Smooth muscle cell of the brain vasculature (primary cell): ENCODE measurements around the gene ABCC8.

ENCODE experiments used
- DNase-seq: peaks from one replicate; pipeline ENCODE4 v3.0.0-alpha.2; 2012; ENCODE audit warnings: low read depth, low spot score

The ABCC8 gene

DNA sequence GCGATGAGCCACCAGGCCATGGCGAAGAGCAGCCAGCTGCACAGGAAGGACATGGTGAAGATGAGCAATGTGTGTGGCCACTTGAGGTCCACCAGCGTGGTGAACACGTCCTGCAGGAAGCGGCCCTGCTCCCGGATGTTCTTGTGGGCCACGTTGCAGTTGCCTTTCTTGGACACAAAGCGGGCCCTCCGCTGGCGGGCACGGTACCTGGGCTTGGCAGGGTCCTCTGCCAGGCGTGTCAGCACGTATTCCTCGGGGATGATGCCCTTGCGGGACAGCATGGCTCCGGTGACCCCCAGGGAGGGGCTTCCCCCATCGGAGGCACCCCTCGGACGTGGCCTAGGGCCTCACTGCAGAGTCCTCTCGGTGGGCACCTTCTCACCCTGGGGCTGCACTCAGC, 88.8 kb downstream of the ABCC8 start:
- DNase-seq = no peak

DNA sequence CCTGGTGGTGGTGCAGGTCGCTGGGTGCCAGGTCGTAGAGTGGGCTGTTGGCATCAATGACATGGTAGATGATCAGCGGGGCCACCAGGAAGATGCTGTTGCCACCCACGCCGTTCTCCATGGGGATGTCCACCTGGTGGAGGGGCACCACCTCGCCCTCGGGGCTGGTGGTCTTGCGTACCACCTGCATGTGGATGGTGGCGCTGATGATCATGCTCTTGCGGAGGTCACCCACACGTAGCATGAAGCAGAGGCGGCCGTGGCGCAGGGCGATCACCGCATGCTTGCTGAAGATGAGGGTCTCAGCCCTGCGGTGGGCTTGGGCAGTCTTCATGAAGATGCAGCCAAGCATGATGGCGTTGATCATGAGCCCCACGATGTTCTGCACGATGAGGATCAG, 89.4 kb downstream of the ABCC8 start:
- no peak for DNase-seq

DNA sequence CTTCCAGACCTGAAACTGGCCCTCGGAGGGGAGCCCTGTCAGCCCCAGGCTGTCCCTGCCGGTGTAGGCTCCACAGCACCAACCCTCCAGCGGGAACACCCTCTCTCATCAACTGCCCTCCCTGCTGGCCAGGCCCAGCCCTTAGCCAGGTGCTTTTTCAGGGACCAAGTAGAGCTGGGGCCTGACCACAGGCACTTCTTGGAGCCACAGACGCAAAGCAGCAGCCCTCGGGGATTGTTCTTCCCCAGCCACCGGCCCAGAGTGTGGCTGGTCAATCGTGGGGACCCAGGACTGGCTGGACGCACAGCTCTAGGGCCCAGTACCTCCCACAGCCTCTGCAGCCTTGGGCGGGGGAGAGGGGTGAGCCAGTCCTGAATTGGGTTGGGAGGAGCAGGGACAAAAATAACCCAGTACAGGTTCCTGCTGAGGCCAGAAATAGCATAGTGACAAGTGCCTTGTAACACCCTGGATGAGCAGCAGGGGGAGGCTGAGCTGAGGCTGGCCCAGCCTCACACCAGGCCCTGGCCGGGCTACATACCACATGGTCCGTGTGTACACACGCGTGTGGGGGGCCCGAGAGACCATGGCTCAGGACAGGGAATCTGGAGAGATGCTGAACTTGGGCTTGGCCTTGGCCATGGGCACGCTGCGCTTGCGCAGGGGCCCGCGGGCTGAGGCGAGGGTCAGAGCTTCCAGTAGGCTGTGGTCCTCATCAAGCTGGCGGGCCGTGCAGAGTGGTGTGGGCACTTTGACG, 90.1 kb downstream of the ABCC8 start:
- no peak for DNase-seq

DNA sequence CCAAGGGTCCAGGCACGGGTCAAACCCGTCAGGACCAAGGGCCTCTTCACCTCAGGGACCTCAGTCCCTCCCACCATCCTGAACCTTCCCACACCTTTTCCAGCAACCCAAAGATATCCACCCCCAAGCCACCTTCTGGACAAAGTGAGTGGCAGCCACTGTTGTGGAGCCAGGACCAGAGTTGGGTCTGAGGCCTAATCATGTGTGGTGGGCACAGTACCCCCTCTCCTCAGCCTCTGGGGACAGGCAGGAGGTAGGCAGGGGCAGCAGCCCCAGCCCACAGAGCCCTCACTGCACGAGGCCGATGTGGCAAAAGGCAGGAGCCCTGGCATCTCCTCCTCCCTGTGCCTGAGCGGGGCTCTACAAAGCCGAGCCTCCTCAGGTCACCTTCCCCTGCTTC, 90.7 kb downstream of the ABCC8 start:
- DNase-seq = no peak

DNA sequence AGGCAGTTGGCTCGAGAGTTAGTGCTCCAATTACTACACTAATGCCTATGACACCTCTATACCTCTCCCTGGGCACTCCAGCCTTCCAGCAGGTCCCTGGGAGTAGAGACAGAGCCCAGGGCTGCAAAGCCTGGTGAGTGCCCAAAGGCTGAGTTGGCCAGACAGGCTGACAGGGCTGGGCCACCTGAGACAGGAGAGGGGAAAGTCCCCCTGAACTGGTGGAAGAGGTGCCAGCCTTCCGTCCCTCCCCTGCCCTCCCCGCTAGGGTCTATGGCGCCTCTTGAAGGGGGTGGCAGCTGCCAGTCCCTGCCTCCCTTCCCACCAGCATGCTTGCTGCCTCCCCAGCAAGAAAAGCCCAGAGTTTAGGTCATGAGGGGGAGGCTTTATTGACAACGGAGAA, 91.2 kb downstream of the ABCC8 start:
- no peak for DNase-seq

DNA sequence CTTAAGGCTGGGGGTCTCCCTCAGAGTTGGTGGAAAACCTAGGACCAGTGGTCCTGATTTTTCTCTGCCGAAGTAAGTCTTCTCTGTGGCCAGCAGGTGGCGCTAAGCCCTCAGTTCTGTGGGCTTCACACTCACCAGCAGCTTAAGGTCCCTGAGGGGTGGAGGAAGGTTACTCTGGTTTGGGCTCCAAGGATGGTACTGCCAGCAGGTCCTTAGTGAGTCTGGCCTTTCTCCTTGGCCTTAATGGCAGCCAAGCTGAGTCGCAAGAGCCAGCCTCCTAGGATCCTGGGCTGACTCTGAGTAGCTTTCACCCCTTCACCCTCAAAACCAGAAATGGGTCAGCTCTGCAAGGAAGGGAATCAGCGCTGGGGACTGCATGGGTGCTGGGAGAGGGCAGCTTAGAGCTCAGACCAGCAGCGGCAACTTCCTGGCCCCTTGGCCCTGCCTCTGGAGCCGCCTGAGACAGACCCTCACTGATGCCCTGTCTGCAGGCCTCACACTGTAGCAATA, 92.6 kb downstream of the ABCC8 start:
- DNase-seq = peak; percentile 69

DNA sequence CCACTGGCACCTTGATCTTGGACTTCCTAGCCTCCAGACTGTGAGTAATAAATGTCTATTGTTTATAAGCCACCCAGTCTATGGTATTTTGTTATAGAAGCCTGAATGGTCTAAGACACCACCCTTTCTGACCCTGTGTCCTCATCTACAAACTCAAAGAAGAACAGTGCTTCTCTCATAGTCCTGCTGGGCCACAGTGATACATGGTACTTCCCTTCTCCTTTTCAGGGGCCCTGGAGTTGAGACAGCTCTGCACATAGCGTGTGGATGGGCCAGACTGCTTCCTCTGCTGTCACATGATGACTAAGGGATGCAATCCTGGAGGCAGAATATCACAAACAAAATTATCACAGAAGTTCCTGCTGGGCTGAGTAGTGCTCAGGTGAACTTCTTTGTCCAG, 93.2 kb downstream of the ABCC8 start:
- no peak for DNase-seq

DNA sequence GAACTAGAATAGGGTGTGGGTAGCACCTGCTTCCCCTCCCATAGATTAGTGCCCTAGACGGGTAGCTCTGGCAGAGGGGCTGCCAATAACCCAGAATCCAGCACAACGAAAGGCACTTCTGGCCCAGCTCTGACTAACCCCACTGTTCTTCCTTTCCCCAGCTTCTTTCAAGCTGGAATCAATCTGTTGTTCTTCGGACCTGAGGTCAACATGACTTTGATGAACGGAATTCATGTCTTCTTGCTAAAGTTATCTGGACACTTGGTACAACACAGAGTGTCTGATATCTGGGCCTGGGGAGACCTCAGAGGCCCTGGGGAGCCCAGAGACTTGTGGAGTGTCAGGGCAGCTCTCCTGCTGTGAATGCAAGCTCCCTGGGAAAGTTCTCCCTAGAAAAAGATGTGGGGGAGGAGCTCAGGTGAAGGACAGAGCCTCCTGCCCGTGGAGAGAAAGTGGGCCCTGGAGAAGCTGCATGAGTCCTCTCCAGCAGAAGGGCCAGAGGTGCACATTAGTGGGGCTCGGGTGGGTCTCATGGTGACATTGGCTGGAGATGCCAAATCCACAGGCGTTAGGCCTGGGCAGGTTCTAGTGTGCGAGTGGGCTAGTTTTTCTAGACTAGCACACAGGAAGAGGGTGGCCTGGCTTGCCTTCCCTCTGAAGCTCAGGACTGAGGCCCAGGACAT, 94.5 kb downstream of the ABCC8 start:
- no peak for DNase-seq

DNA sequence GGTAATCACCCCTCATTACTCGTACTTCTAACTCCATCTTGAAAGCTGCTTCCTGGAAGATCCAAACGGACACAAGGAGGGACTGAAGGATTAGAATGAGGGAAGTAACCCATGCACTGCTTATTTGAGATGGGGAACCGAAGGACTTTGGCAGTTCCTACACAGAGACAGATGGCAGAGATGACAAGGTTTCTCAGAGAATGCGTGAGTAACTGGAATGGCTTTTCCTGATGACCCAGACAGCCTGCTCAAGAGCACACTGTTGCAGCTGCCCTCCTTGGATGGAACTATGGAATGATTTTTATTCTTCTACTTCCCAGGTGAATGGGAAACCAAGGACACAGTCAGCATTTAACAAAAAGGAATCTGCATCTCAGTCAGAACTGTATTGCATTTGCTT, 95.5 kb downstream of the ABCC8 start:
- no peak for DNase-seq

DNA sequence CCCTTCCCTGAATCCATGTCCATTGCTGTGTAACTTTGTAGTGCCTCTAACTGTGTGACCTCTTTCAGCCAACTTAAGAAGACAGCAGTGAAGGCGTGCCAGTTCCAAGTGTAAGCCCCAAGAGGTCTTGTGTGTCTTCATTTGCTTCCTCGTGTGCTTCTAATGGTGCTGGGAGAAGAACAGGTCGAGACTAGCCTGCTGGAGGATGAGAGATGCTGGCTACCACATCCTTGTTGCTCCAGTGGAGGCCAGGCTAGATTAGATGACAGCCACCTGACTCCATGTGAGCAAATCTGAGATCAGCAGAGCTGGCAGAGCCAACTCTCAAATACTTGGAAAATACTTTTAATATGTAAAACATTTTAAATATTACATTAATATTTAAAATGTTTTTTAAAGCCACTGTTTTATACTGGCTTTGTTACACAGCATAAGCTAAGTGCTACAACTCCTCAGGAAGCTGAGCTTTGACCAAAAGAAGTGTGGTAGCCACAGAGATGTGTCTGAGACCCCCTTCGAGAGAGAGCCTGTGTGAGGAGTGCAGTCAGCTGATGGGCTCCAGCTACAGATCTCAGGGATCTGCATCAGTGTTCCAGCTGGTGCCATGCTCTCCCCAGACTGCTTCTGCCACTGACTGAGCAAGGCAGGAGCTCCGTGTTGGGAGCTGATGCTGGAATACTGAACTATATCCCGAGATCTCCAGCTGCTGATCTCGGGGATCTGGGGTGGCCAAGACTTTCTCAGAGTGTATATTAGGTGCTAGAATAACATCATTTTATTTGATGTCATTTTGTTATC, 97.1 kb downstream of the ABCC8 start:
- DNase-seq = no peak

DNA sequence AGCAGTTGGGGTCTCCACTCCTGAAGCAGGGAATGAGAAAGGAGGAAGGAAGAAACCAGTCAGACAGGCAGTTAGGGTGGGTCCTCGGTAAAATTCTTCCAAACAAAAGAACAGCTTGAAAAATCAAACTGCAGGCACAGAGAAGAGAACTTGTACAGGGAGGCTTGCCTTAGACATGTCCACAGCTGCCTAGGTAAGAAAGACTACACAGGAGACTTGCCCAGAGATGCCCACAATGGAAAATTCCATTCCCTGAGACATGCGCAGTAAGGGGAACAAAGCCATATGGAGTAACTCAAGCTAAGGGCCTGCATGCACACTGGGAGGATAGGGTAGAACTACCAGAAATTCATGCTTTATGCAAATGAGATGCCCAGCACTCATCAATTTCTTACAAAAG, 98.0 kb downstream of the ABCC8 start:
- DNase-seq = no peak

DNA sequence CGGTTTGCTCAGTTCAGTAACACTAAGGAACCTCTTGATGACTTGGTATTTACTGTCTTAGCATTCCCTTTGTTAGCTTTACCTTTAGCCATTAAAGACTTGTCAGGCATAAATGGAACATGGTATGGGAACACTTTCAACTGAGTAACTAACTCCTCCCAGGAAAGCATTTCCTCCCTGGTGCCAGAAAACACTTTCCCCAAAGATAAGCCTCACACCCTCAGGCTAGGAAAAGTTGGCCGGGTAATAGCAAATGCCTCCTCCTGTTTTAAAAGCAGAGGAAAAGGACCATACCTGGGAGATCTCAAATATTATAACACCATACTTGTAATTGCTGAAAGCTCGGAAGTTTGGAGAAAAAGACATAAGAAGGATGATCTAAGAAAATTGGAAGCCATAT, 100.2 kb downstream of the ABCC8 start:
- DNase-seq = no peak

DNA sequence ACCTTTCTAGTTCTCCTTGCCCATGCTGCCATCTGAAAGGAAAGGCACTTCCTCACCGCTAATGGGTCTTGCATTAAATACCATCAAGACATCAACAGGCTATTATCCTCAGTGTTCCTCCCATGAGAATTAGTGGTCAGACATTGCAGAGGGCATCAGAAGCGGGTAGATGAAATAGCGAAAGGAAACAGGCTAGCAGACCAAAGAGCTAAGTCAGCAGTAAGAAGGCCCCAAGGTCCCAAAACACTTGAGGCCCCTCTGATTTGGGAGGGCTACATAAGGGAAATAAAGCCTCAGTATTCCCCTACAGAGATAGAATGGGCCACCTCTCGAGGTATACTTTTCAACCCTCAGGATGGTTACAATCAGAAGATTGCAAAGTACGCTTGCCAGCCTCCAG, 101.1 kb downstream of the ABCC8 start:
- no peak for DNase-seq

DNA sequence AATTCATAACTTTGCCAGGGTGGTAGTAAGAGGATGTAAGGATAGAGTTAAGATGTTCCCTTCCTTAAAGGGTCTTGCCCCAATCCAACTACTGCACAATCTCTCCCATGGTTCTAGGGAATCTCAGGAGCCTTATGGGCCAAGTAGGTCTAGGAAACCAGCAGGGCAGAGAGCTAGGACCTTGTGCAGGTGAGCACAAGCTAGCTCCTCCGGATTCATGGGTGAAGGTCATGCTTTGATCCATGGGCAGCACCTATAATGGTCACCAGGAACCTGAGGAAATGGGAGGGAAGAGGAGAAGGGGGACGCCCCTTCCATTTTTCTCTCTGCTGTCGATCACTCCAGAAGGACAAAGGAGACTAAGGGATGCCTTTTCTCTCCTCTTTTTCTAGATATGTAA, 105.0 kb downstream of the ABCC8 start:
- DNase-seq = no peak

DNA sequence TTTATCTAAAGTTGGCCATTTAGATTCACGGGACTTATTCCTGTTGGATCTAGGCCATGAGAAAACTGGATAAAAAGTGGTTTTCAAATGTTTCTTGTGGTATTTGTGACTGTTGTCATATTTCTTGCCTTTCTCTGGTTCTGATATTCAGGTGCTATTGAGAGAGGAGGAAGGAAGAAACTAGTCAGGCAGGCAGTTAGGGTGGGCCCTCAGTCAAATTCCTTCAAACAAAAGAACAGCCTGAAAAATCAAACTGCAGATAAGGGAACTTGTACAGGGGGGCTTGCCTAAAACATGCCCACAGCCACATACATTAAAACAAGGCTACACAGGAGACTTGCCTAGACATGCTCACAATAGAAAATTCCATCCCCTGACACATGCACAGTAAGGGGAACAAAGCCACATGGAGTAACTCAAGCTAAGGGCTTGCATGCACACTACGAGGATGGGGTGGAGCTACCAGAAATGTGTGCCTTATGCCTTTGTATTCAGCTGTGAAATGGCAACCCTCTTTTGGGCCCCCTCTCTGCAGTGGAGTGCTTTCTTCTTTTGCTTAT, 106.9 kb downstream of the ABCC8 start:
- no peak for DNase-seq

DNA sequence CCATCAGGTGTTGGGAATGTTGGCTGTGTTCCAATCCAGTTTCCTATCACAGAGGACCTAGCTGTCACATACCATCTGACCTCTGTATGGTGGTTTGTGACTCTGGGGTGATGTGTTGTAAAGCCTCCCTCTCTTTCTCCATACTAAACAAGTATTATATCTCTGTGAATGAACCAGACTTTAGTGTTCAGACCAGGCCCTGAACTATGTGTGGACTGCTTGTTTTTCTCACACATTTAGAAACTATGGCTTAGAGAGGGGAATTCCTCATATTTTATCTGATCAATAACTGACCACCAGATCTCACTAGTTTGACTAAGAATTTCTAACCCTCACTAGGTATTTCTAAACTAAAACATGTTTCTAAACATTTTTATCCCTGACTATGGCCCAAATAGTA, 107.6 kb downstream of the ABCC8 start:
- no peak for DNase-seq

DNA sequence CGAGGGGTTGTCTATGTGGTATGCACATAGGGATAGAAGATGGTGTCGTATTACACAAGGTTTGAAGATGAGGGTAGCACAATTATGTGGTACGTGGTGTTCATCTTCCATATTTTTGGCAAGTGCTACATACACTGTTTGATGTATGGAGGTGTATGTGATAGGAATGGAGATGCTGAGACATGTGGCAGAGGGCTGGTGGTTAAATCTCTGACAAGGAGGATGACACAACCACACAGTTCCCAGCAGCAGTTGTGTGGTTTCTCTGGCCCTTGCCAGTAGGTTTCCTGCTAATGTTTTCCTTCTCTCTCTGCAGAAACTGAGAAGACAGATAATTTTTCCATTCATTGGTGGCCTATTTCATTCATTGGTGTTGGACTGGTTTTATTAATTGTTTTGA, 108.1 kb downstream of the ABCC8 start:
- DNase-seq = no peak

DNA sequence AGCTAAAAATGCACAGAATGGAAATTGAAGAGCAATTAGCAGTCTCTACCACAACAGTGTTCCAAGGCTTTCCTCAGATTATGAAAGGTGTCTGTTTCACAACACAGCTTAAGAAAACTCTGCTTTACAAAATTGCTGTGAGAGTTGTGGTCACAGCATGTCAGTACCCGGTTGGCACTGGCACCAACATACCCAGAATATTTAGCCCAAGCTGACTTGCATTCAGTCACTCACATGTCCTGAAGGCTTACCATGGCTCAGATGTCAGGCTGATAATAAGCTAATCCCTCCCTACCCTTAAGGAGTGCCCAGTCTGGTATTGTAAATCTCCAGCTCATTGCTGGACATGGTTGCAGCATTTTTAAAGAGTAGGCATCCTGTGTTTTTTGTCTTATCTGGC, 110.2 kb downstream of the ABCC8 start:
- DNase-seq = no peak

DNA sequence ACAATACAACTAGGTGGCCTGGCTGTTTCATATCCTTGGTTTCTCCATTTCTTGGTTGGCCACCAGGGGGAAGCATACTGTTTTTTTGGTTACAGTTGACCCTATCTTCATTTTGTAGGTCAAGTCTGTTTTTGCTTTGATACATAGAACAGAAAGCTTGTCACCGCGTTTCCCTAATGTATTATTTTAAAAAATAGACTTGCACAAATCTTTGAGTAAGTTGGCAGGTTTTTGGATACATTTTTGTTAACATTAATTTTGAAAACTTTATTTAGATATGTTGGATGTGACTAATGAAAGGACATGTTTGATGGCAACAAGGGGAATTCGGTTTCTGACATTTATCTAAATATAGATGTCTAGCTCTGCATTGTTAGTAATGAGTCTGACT, 122.0 kb downstream of the ABCC8 start:
- no peak for DNase-seq

DNA sequence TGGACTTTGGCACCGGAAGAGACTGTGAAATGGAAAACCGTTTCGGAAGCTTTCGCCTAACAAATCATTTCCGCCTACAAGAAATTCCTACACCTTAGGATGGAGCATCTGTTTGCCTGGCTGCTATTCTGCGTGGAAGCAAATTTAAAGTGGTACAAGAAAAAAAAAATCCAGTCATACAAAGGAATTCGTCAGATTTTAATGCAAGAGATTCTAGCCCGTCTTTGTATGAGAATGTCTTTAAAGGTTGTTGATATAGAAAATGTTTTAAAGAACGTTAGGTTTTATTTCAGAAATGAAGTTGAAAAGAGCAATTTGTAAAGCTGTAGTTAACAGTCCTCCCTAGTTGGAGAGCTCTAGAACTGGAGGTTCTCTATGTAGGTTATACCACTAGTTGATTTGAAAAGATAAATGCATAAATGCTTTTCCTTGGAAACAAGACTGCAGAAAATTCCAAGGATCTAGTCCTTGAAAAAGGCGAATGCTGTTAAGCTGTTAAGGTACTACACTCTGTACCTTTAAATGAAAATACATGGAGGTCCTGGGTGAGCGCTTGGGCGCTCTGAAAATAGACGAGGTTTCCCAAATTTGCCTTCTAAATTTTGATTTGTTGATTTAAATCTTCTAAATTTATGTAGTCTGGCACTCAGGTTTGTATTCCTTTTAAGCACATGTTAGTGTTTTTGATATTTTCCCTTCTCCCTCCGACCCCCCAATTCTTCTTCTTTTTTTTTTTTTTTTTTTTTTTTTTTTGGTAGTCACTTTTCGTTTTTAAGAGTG, 122.6 kb downstream of the ABCC8 start:
- no peak for DNase-seq
